ENCODE results near the gene TMCO2.

GRCh38 chr1:40300249-40300567 lies 52.5 kb downstream of the TMCO2 start:
- TF ChIP-seq CTCF (IDR thresholded peaks at IDR 0.05) (no peak), POLR2A (IDR thresholded peaks at IDR 0.05) (no peak), POLR2AphosphoS5 (IDR thresholded peaks at IDR 0.05; ENCODE audit: insufficient read depth in 1 of 2, low read depth in 1 of 2) (no peak)
